HL-60 (cell line): Measurements from ENCODE around the gene FOS.

ENCODE experiments used
- CTCF ChIP-seq: IDR thresholded peaks from one replicate; pipeline ENCODE4 v1.5.1; 2011; ENCODE audit warnings: low read length, control low read depth, inconsistent platforms; ENCODE audit not compliant: insufficient read depth
- SPI1 ChIP-seq: IDR thresholded peaks from 2 replicates; pipeline ENCODE4 v1.6.1; 2012; ENCODE audit warnings: low read depth, mild to moderate bottlenecking, borderline replicate concordance

GRCh38 chr14:75260025-75260763 is 18.4 kb upstream of the FOS start:
- TF ChIP-seq CTCF (no peak), SPI1 (no peak)
